Activated CD4-positive, alpha-beta T cell treated with anti-CD3 and anti-CD28 coated beads for 1 hour (primary cell): ENCODE results near the gene TMC2.
"Not testable (repeated sequence)": the region's sequence is repeated elsewhere in the genome, so short reads cannot be mapped to it uniquely, and the experiment has no call there.

Experiments used
- DNase-seq: peaks from one replicate; pipeline ENCODE4 v3.0.0-alpha.2; 2020

TMC2 gene

DNA sequence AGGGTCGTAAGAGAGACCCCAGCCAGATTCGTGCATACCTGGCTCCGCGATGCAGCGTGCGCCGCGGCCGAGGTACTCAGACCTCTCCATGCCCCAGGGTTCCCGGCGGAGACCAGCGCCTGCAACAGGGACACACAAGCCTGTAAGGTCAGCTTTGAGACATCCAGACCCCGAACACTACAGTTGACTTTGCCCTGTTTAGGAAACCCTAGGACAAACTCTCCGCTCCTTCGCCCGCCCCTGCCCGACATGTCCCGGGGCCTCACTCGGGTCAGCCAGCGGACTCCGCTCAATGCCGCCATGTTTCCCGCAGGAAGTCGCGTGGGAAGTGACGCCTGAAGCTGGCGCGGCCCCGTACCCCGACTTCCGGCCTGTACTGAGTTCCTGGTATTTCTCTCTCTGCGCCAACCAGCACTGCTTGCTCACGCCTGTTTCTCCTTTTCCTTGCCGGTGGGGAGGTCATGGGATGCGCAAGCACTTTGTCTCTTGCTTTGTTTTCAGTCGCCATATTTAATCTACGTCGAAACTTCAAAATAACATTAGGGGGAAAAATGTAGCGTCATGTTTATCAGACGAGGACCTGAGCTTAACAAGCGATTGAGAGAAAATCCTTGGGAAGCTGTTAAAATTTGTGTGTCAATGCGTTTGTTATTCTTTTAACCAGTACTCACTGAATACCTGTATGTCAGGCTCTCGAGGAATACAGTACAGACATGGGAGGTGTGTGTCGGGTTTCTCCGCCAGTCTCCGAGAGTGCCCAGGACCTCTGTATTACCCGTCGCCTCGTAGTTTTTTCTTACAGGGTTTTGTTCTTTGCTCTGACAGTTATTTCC lies 127.7 kb downstream of the TMC2 start, which contains the start of gene IDH3B:
TSS of gene IDH3B (minus strand) at position 330 of the 833 bp plus-strand sequence. CDS start at position 302, 28 bp downstream.
- peak; percentile 86 for DNase-seq

DNA sequence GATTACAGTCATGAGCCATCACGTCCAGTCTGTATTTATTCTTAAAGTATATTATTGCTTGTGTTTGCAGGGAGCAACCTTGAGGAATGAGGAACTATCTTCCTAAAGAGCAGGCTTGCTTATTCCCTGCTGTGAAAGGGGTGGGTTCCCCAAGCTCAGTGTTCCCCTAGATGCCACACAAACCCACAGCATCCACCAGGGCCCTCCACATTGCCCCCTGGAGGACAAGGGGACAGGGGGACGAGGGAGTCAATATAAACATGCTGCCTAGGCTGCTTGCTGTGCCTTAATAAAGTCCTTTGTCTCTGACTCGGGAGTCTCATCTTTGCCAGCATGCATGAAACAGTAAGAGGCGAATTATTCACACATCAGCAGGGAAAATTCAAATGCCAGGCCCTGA lies 135.6 kb downstream of the TMC2 start:
- DNase-seq, result no peak

DNA sequence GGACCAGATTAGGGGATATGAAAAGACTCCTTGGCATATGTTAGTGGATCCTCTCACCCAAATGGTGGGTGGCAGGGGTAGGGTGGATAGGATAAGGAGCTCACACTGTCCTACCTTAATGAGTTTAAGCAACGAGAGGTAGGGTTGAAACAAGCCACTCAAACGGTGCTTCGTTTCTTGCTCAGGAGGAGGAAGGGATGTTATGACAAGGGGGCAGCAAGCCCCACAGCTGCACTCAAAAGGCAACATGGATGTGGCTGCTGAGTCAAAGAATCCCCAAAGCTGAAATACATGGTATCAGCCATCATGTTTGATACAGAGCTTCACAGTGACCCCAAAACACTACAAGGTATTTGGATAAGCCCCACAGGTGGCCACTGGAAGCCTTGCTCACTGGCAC lies 136.1 kb downstream of the TMC2 start:
- no peak for DNase-seq

DNA sequence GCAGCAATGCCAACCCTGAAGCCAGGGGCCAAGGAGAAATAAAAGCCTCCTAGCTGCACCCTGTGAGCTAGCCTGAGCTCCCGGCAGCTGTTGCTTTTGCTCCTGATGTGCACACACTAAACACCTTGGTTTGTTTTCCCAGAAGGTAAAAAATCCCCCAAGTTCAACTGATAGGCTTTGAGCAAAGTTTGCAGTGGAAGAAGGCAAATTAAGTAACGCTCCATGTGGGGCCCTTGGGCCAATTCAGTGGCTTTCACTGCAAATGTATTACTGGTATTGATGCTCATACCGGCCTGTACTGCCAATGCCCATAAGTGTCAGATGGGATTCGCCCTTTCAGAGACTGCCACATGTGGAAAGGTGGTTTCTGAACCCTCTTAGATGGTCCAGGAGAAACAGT lies 137.1 kb downstream of the TMC2 start:
- no peak for DNase-seq

DNA sequence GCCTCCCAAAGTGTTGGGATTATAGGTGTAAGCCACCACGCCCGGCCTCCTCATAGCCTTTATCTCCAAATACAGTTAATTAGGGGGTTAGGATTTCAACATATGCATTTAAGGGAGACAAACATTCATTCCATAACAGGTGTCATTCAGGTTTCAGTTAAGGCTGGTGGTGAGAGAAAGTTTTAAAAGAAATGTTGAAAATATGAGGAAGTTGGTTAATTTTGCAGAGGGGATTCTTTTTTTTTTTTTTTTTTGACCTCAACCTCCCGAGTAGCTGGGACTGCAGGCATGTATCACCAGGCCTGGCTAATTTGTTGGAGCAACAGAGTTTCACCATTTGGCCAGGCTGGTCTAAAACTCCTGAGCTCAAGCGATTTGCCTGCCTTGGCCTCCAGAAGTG lies 143.7 kb downstream of the TMC2 start:
- no peak for DNase-seq

DNA sequence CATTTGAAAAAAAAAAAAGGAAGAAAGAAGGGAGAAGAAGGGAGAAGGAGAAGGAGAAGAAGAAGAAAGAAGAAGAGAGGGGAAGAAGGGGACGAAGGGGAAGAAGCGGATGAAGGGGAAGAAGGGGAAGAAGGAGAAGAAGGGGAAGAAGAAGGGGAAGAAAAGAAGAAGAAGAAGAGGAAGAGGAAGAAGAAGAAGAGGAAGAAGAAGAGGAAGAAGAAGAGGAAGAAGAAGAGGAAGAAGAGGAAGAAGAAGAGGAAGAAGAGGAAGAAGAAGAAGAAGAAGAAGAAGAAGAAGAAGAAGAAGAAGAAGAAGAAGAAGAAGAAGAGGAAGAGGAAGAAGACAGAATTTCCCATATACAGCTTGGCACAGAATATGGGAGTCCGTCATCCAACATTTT lies 145.7 kb downstream of the TMC2 start:
- not testable (repeated sequence) for DNase-seq

DNA sequence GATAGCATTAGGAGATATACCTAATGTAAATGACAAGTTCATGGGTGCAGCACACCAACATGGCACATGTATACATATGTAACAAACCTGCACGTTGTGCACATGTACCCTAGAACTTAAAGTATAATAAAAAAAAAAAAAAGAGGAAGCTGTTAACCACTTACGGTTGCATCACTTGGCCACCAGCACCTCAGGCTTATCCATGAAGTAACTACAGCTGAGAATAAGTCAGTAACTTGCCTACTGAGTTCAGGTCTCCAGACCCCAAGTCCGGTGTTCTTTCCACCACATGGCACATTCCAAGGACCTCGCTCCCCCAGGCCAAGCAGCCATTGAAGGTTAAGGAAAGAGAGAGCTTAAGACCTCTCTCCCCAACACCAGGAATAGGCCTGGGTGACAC lies 148.4 kb downstream of the TMC2 start:
- not testable (repeated sequence) for DNase-seq

DNA sequence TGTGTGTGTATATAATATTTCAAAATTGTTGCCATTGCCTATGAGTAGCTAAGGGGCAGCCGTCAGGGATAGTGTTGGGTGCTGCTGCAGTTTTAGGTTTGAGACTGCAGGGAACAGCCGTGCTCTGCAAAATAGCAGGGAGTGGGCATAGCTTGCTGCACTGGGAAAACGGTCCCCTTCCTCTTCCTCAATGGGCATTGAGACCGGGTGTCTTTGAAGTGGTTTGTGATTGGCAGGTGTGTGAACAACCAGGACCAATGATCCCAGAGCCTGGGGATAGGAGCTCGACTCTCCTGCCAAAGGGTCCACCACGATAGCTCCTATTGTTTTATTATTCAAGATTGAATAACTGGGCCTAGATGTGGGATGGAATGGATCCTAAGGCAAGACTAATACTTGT lies 151.1 kb downstream of the TMC2 start:
- no peak for DNase-seq

DNA sequence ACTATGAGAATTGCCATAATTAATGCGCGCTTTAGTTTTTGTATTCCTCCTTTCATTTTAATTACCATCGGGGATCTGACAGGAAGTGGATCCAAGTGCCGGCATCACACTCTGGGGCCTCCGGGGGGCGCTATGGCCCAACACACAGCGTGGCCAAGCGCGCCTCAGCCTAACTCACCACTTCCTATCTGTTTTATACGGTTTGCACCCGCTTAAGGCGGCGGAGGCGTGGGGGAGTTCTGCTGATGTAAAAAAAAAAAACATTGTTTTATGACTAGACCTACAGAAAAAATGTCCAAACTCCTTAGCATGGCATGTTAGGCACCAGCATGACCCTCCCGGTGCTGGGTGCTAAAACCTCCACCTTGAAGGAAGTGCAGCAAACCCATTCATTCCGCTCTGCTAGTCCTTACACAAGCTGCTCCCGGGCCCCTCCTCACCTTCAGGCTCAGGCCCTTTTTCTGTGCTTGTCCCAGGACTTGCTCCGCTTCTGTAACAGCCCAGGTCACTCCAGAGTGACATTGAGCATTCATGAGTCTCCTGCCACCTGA lies 151.7 kb downstream of the TMC2 start:
- peak; percentile 62 for DNase-seq

DNA sequence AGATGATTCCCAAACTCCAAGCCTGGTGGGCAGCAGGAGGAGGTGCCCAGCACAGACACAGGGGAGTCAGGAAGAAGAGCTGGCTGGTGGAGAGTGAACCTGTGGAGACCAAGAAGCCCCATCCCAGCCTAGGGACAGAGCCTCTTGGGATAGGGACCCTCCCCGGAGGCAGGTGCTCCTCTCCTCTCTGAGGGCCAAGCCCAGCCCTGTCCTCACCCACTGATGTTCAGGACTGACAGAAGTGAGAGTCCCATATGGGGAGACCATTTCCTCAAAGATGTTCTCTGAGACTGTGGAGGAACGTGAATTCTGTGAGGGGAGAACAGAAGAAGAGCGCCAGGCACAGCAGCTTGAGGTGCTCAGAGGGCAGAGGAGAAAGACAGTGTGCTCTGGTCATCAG lies 153.8 kb downstream of the TMC2 start:
- no peak for DNase-seq

DNA sequence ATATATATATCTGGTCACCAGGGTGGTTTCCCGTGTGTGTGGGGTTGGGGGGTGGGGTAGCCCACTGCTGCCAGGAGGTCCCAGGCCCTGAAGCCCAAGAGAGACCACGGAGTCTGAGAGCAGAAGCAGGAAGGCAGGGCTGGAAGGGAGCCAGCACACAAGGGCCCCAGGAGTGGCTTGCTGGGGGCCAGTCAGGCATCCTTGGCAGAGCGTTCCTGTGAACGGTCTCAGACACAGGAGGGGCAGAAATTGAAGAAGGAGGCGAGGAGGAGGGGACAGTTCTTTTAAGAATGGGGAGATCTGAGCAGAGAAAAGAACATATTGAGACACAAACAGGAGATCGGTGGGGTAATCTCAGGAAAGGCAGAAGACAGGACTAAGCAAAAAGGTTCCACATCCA lies 154.3 kb downstream of the TMC2 start:
- no peak for DNase-seq

DNA sequence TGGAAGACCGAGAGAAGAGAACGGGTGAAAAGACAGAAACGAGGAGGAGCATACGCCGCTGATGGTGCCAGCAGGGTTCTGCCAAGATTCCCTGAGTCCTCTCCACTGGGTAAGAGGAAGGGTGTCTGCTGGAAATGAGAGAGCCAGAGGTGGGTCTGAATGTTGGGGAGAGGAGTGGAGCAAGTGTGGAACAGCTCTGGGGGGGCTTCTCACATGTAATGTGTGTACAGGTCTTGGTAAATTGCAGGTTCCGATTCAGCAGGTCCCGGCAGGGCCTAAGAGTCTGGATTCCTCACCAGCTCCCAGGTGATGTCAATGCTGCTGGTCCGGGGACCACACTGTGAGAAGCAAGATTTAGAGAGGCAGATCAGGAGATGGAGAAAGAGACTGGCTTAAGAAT lies 154.8 kb downstream of the TMC2 start:
- no peak for DNase-seq
